Measurements from ENCODE around the gene MPP1.

Gene MPP1

GRCh38 chrX:154812341-154813101 lies 7.2 kb upstream of the MPP1 start:
- no peak for DNase-seq (ENCODE audit: low spot score)

- DNase-seq (ENCODE audit: low spot score) = no peak
Measured at GRCh38 chrX:154809939-154810665, 4.8 kb upstream of the MPP1 start.

DNA sequence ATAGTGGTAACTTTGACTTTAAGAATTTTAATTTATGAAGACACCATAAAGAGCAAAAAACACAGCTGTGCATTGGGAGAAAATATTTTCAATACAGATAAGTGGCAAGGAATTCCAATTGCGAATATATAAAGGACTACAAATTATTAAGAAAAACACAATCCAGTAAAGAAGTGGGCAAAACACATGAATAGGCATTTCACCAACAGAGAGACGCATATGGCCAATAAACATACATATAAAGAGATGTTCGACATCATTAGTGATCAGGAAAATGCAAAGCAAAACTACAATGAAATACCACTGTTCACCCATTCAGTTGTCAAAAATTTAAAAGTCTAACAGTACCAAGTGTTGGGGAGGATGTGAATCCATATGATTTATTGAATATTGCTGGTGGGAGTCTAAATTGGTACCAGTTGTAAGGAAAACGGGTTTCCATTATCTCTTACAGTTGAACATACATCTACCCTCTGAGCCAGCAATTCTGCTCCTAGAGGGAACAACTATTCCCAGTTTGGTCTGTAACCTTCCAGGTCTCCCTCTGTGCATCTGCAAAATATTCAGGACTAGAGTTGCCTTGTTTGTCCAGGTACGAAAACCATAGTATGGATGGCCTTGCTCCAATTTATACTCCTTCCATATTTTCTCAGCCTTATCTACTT lies 1.7 kb upstream of the MPP1 start:
- no peak for DNase-seq (ENCODE audit: low spot score)

DNA sequence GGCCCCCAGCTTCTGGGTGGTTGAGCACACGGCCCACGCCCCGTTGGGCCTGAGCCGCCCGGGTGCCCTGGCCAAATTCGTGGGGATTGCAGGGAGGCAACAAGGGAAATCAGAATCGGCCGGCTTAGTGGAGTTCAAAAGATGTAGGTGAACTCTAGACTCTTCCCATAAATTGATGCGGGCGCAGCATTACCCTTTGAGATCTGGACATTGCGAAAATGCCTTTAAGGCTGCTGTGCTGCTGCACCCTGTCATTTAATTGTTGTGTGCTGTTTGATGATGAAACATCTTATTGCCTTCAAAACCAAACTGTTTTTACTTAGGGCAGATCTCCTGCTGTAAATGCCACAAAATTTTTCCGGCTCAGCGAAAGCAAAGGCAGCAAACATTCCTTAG lies 409 bp upstream of the MPP1 start:
- no peak for DNase-seq (ENCODE audit: low spot score)

- DNase-seq (ENCODE audit: low spot score) = no peak
Measured at GRCh38 chrX:154804261-154804956, 876 bp downstream of the MPP1 start.

DNA sequence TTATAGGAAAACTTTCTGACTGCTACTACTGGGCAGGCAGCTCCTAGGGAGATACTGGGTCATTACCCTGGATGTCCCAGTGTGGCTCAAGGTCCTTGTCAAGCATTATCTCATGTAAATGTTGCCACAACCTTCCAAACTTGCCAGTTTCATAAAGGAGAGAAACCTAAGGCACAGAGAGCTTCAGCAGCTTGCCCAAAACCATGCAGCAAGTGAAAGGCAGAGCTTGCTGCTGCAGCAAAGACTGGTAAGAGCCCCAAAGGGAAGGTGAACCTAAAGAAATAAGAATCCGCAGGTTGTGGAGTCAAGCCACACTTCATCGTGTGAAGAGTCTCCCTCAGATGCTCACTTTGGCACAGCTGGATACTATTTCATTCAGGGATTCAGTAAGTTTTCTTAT lies 2.3 kb downstream of the MPP1 start:
- DNase-seq (ENCODE audit: low spot score) = no peak

- DNase-seq (ENCODE audit: low spot score) = no peak
Measured at GRCh38 chrX:154800478-154801210, 4.6 kb downstream of the MPP1 start.

GRCh38 chrX:154799556-154800348 lies 5.5 kb downstream of the MPP1 start:
- DNase-seq (ENCODE audit: low spot score) = no peak

- no peak for DNase-seq (ENCODE audit: low spot score)
Measured at GRCh38 chrX:154797006-154797405, 8.3 kb downstream of the MPP1 start.

DNA sequence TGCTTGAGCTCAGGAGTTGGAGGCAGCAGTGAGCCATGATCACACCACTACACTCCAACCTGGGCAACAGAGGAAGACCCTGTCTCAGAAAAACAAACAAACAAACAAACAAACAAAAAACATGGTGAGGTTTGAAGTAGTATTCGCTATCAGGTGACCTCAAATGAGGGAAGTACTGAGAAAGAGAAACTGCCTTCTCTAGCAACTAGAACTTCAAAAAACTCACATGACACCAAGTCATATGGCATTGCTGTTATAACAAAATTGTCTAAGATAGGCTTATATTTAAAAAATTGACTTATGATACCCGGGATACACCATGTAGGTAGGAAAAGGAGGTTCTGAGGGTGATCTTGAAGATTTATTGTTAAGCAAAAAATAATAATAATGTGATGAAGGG lies 10.3 kb downstream of the MPP1 start:
- DNase-seq (ENCODE audit: low spot score) = no peak

DNA sequence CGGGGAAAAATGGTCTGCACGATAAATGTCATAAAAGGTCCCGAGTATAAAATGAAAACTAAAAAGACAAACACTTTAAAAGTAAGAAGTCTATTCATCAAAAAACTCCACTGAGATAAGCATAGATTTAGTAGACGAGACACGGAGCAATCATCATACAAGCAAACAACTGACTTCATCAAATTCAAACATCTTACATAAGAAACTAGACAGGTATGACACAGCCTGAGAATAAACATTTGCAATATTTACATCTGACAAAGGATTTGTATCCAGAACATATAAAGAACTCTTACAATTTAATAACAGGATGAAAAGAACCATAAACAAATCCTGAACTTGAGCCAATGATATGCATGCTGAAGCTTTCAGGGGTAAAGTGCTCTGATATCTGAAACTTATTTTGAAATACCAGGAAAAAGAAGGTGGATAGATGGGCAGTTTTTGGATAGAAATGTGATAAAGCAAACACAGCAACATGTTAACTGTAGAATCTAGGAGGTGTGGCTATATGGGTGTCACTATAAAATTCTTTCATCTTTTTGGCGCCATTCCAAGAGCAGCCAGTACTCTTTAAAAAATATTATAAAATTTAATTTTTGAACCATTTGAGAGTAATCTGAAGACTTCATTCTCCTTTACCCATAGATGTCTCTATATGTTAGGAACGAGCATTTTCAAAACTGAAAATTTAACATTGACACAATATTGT lies 12.0 kb downstream of the MPP1 start:
- no peak for DNase-seq (ENCODE audit: low spot score)

DNA sequence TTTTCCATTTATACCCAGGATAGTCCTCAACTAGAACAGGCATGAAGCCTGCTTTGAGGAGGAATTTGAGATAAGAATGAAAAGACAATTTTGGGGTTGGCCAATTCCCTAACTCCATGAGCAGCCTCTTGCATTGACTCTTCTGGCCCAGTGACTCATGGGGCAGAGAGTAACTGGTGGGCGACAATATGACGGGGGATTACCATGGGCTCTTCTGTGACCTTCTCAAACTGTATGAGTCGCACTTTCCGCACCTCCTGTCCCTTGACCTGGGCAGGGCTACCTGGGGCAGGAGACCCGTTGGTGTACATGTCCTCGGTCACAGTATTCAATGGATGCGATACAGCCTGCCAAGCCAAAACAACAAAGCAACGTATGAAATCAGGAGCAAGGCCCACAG lies 13.3 kb downstream of the MPP1 start:
- DNase-seq (ENCODE audit: low spot score) = no peak

- DNase-seq (ENCODE audit: low spot score) = no peak
Measured at GRCh38 chrX:154791467-154791866, 13.8 kb downstream of the MPP1 start.

DNA sequence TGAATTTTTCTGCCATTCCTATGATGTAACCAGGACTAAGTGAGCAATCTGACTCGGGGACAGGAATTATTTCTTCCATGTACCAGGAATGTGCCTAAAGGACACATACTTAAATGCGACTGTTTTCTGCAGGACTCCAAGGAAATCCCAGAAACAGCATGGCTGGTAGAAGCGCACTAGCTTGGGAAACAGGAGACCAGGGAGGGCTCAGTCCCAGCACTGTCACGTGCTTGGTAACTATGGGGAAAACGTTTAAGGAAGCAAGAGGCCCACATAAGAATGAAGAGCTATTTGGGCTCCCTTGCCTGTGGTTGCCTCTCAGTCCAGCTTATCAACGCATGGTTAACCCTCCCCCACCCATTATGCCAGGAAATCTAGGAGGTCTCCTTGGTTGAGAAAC lies 19.6 kb downstream of the MPP1 start:
- no peak for DNase-seq (ENCODE audit: low spot score)

- DNase-seq (ENCODE audit: low spot score) = no peak
Measured at GRCh38 chrX:154784149-154784995, 20.9 kb downstream of the MPP1 start.

- DNase-seq (ENCODE audit: low spot score) = no peak
Measured at GRCh38 chrX:154780968-154781367, 24.3 kb downstream of the MPP1 start.

- DNase-seq (ENCODE audit: low spot score) = no peak
Measured at GRCh38 chrX:154779261-154779660, 26.0 kb downstream of the MPP1 start.

- no peak for DNase-seq (ENCODE audit: low spot score)
Measured at GRCh38 chrX:154776753-154777152, 28.5 kb downstream of the MPP1 start.
